Measurements from ENCODE around the gene INPP5J. TPM values are rescaled to one million over a fixed set of nuclear protein-coding genes. Genes with fewer than 3 reads are reported as not detected.
"Not testable (repeated sequence)": the region's sequence is repeated elsewhere in the genome, so short reads cannot be mapped to it uniquely, and the experiment has no call there.

Gene INPP5J, protein sequence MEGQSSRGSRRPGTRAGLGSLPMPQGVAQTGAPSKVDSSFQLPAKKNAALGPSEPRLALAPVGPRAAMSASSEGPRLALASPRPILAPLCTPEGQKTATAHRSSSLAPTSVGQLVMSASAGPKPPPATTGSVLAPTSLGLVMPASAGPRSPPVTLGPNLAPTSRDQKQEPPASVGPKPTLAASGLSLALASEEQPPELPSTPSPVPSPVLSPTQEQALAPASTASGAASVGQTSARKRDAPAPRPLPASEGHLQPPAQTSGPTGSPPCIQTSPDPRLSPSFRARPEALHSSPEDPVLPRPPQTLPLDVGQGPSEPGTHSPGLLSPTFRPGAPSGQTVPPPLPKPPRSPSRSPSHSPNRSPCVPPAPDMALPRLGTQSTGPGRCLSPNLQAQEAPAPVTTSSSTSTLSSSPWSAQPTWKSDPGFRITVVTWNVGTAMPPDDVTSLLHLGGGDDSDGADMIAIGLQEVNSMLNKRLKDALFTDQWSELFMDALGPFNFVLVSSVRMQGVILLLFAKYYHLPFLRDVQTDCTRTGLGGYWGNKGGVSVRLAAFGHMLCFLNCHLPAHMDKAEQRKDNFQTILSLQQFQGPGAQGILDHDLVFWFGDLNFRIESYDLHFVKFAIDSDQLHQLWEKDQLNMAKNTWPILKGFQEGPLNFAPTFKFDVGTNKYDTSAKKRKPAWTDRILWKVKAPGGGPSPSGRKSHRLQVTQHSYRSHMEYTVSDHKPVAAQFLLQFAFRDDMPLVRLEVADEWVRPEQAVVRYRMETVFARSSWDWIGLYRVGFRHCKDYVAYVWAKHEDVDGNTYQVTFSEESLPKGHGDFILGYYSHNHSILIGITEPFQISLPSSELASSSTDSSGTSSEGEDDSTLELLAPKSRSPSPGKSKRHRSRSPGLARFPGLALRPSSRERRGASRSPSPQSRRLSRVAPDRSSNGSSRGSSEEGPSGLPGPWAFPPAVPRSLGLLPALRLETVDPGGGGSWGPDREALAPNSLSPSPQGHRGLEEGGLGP
- total RNA-seq = 0.18 and 0.30 TPM in 2 replicates

DNA sequence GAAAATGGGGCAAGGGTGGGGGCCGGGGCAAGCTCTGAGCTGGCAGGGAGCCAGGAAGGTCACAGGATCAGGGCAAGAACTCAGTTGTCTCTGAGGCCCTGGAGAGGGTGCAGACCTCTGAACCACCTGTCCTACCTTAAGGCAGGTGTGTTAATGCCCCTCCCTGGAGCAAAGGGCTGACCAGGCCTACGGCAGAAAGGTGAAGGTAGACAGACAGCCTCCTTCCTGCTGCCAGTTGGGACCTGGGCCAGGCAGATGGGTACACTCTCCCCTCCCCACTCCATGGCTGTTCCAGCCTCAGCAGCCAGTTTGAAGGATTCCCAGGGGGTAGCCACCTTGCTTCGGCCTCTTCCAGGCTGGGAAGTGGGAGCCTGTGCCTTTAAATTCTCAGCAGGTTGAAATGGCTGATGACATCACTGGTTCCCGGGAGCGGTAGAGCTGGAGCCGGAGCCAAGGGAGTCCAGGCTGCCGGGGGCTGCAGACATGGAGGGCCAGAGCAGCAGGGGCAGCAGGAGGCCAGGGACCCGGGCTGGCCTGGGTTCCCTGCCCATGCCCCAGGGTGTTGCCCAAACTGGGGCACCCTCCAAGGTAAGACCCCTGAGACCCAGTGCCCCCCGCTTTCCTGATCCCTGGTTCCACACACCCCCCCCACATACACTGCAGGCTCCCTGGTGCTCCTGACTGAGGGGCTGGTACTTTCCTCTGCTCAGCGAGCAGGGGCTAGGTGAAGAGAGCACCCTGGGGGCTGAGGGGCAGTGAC lies at the start of gene INPP5J:
Gene INPP5J (plus strand): TSS at position 435 of the 760 bp plus-strand sequence. CDS start 49 bp downstream, at position 484.
- H3K27ac Mint-ChIP-seq = no peak within 1 kb of the TSS
- H3K4me3 Mint-ChIP-seq (ENCODE audit: low read depth) = no peak within 1 kb of the TSS
- no peak for DNase-seq (ENCODE audit: low spot score)
- intact Hi-C loops (cut with micrococcal nuclease) = no loop called here
- no peaks in the 10 kb centered on the region for H3K9me3 Mint-ChIP-seq
- H3K4me1 Mint-ChIP-seq (ENCODE audit: low read depth) = no peaks in the 10 kb centered on the region
- no peaks in the 10 kb centered on the region for H3K36me3 Mint-ChIP-seq (ENCODE audit: low read depth)
- H3K27me3 Mint-ChIP-seq (ENCODE audit: low read depth) = no peaks in the 10 kb centered on the region

DNA sequence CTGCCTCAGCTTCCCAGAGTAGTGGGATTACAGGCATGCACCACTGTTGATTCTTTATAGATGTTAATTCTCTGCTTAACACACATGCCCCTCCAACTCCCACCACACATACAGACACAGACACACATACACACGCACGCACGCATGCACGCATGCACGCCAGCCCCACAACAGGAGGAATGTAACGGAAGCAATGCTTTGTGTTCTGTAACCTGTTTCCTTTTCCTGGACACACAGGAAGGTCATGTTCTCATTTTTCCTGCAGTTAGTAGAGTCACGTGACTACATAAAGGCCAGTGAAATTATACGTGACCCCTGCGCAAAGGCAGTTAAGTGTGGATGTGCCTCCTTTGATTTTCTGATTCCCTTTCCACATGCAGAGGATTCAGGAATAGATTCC lies 49.6 kb upstream of the INPP5J start:
- not testable (repeated sequence) for H3K9me3 Mint-ChIP-seq; H3K36me3 Mint-ChIP-seq (ENCODE audit: low read depth)

DNA sequence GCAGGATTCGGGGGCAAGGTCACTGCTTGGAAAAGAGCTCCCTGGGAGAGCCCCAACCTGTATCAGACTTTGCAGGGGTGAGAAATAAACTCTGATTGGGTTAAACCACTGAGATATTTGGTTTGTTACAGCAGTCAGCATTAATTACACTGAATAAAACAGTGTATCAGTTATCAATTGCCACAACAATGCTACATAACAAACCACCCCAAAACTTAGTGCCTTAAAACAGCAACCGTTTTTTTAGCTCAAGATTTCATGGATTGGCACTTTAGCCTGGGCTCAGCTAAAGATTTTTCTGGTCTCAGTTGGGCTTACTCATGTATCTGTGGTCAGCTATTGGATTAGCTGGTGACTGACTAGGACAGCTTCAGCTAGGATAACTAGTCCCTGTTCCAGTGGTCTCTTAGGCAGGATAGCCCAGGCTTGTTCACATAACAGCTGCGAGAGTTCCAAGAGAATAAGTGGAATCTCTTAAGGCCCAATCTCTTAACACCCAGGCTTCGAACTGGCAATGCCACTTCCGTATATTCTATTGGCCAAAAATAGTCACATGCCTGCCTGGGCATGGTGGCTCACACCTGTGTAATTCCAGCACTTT lies 49.1 kb upstream of the INPP5J start:
- H3K4me1 Mint-ChIP-seq (ENCODE audit: low read depth); H3K36me3 Mint-ChIP-seq (ENCODE audit: low read depth); intact Hi-C loops (cut with micrococcal nuclease); H3K27ac Mint-ChIP-seq; H3K27me3 Mint-ChIP-seq (ENCODE audit: low read depth); DNase-seq (ENCODE audit: low spot score); H3K4me3 Mint-ChIP-seq (ENCODE audit: low read depth); H3K9me3 Mint-ChIP-seq: not testable (repeated sequence)

More for the DNA sequence above, 49.6 kb upstream of the INPP5J start:
- intact Hi-C loops (cut with micrococcal nuclease); H3K27me3 Mint-ChIP-seq (ENCODE audit: low read depth); H3K4me3 Mint-ChIP-seq (ENCODE audit: low read depth); DNase-seq (ENCODE audit: low spot score); H3K27ac Mint-ChIP-seq; H3K4me1 Mint-ChIP-seq (ENCODE audit: low read depth): not testable (repeated sequence)

DNA sequence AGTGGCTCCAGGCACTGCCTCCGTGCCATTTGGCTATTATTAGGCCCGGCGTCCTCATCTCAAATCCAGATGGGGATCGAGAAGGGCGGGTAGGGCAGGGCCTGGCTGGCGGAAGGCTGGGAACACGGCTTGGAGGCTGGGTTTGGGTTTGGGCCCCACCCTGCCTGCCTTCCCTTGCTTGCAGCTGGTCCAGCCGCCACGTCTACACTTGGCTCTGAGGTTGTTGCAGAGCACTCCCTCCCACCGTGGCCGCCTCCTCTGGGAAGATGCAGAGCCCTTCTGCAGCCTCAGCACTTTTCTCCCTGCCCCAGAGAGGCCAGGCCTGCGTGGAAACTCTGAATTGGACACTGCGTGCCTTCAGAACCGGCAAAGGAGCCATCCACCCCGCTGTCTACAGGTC lies 46.8 kb upstream of the INPP5J start:
- no peak for DNase-seq (ENCODE audit: low spot score)
- Mint-ChIP-seq H3K4me1 (ENCODE audit: low read depth) (peaks cover 4% of the 10 kb centered on the region), H3K27ac (no peak overlapping the region), H3K27me3 (ENCODE audit: low read depth) (no peaks in the 10 kb centered on the region), H3K9me3 (no peaks in the 10 kb centered on the region), H3K36me3 (ENCODE audit: low read depth) (no peaks in the 10 kb centered on the region), H3K4me3 (ENCODE audit: low read depth) (no peak overlapping the region)
- intact Hi-C loops (cut with micrococcal nuclease) = no loop called here

DNA sequence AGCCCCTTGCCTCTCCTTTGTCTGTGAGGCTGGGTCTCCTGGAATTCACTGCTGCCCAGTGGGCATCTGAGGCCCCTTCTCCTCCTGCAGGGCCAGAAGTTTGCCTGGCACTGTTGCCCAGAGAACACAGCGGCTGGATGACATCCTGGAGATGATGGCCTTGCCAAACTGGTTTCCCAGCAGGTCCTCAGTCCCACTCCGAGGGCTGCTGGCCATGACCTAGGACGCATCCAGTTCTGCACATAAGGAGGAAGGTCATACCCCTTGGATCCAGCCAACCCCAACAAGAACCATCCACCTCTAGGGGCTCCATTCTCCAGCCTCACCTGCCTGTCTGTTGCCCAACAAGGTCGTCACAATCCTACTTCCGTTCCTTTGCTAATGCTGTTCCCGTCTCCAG lies 45.1 kb upstream of the INPP5J start:
- Mint-ChIP-seq H3K4me3 (ENCODE audit: low read depth) (no peak overlapping the region), H3K4me1 (ENCODE audit: low read depth) (peaks cover 17% of the 10 kb centered on the region), H3K27ac (no peak overlapping the region), H3K27me3 (ENCODE audit: low read depth) (no peaks in the 10 kb centered on the region), H3K9me3 (no peaks in the 10 kb centered on the region), H3K36me3 (ENCODE audit: low read depth) (no peaks in the 10 kb centered on the region)
- intact Hi-C loops (cut with micrococcal nuclease) = no loop called here
- no peak for DNase-seq (ENCODE audit: low spot score)

DNA sequence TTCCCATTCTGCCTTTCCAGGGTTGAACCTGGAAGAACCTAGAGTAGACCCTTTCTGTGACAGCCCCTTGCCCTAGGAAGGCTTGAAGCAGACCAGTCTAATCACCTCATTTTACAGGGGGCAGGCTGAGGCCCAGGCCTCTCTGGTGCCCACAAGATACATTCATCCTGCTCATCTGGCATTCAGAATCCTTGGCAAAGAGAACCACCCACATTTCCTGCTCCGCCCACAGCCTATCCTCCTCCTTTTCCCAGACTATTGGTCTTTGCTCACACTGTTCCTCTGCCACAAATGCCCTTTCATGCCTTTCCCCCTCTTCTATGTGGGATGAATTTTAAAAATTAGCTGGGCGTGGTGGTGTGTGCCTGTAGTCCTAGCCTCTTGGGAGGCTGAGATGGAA lies 44.4 kb upstream of the INPP5J start:
- intact Hi-C loops (cut with micrococcal nuclease); H3K9me3 Mint-ChIP-seq; H3K27ac Mint-ChIP-seq; H3K27me3 Mint-ChIP-seq (ENCODE audit: low read depth); H3K4me3 Mint-ChIP-seq (ENCODE audit: low read depth); DNase-seq (ENCODE audit: low spot score); H3K36me3 Mint-ChIP-seq (ENCODE audit: low read depth): not testable (repeated sequence)
- H3K4me1 Mint-ChIP-seq (ENCODE audit: low read depth) = peaks cover 22% of the 10 kb centered on the region

DNA sequence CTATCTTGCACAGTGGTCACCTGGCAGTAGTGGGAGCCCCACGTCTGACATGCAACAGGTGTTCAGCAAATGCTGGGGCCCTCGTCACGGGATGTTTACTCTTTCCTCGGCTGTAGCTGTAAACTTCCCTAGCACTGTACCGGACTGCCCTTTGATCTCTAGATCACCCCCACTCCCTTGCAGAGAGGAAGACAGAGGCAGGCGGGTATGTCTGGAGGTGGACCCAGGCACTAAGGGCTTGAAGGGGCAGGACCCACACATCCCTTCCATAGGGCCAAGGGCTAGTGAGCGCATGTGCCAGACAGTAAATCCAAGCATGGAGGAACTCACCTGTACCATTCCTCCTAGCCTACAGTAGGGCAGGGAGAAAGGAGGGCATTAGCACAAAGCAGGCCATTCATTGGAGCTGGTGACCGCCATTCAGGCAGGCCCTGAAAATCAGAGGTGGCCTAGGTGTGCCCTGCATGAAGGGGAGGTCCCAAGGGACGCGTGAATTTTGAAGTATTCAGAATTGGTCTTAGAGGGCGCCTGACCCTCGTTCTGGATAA lies 43.6 kb upstream of the INPP5J start:
- H3K4me1 Mint-ChIP-seq (ENCODE audit: low read depth) = peaks cover 28% of the 10 kb centered on the region
- H3K27ac Mint-ChIP-seq = no peak overlapping the region
- H3K36me3 Mint-ChIP-seq (ENCODE audit: low read depth) = no peaks in the 10 kb centered on the region
- no peaks in the 10 kb centered on the region for H3K27me3 Mint-ChIP-seq (ENCODE audit: low read depth)
- no peak overlapping the region for H3K4me3 Mint-ChIP-seq (ENCODE audit: low read depth)
- intact Hi-C loops (cut with micrococcal nuclease) = no loop called here
- no peak for DNase-seq (ENCODE audit: low spot score)
- H3K9me3 Mint-ChIP-seq = no peaks in the 10 kb centered on the region

DNA sequence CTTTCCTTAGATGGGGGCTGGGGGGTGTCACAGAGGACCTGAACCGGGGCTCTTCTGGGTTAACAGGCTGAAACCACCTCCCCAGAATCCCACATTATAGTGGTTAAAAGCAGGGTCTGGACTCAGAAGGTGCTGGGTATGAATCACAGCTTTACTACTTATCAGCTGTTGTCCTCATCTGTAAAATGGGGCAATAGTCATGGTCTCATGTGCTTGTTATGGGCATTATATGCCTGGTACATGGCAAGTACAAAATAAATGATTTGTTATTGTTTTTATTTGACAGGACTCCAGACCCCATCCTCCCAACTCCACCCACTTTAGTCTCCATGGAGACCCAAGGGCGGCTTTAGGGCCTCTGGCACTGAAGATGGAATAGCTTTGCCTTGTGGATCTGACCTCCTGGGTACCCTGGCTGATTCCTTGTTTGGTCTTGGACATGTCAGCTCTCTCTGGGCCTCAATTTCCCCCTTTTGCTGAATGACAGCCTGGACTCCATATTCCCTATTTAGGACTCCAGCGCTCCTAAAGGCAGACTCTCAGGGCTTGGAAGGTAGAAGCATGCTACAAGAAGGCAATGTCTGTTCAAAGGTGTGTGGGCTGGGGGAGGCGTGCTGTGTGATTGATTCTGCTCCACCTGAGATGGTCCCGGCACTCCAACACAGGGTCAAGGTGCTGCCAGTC lies 42.5 kb upstream of the INPP5J start:
- peaks cover 29% of the 10 kb centered on the region for H3K4me1 Mint-ChIP-seq (ENCODE audit: low read depth)
- no peak for DNase-seq (ENCODE audit: low spot score)
- peak overlapping the region; percentile 84 for H3K4me3 Mint-ChIP-seq (ENCODE audit: low read depth)
- peak overlapping the region; percentile 70 for H3K27ac Mint-ChIP-seq
- intact Hi-C loops (cut with micrococcal nuclease) = loop anchor here (5.0 to 10.0 kb wide), 3 partner anchors 133 to 338 kb away; partner anchors contain the start of gene LIMK2
- H3K9me3 Mint-ChIP-seq = no peaks in the 10 kb centered on the region
- no peaks in the 10 kb centered on the region for H3K27me3 Mint-ChIP-seq (ENCODE audit: low read depth)
- H3K36me3 Mint-ChIP-seq (ENCODE audit: low read depth) = no peaks in the 10 kb centered on the region

DNA sequence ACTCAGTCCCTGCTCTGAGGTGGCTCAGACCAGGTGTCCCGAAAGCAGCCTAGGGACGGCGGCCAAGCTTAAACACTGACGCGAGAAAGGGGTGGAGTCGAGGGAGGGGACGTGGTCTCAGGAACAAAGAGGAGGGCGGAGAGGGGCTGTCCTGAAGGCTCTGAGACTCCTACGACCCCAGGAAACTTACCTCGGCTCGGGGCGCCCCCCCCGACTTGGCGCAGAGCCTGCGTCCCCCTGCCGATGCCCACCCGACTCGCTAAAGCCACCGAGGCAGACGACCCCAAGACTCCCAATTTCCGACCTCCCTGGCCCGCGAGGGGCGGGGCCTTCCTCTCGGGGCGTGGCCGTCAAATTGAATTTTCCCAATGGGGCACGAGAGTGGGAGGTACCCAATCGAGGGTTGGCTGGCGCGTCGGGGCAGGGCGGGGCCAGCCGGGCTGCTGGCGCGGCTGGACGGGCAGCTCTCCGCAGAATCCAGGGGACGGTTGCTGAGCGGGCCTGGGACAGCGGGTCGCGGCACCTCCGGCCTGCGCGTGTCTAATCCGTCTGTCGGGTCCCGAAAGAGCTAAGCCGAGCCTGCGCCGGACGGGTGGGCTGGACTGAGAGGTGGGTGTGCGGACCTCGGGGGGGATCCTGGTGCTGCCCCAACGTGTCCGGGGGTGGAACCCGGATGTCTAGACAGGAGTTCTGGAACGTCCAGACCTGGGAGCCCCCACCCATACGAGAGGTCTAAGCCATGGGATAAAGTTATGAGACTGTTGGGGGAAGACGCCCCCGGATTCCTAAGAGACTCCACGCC lies 41.7 kb upstream of the INPP5J start, which contains the start of gene SMTN:
Gene SMTN (plus strand): TSS at position 471 of the 802 bp plus-strand sequence. CDS start 1,941 bp downstream, outside the sequence.
- Mint-ChIP-seq H3K36me3 (ENCODE audit: low read depth) (no peaks in the 10 kb centered on the region), H3K9me3 (no peaks in the 10 kb centered on the region), H3K4me3 (ENCODE audit: low read depth) (peak within 1 kb of the TSS; percentile 84), H3K4me1 (ENCODE audit: low read depth) (peaks cover 31% of the 10 kb centered on the region), H3K27me3 (ENCODE audit: low read depth) (no peaks in the 10 kb centered on the region), H3K27ac (peak within 1 kb of the TSS; percentile 70)
- intact Hi-C loops (cut with micrococcal nuclease) = loop anchor here (5.0 to 10.0 kb wide), 3 partner anchors 134 to 339 kb away; partner anchors contain the start of gene LIMK2
- DNase-seq (ENCODE audit: low spot score) = peak; percentile 87

DNA sequence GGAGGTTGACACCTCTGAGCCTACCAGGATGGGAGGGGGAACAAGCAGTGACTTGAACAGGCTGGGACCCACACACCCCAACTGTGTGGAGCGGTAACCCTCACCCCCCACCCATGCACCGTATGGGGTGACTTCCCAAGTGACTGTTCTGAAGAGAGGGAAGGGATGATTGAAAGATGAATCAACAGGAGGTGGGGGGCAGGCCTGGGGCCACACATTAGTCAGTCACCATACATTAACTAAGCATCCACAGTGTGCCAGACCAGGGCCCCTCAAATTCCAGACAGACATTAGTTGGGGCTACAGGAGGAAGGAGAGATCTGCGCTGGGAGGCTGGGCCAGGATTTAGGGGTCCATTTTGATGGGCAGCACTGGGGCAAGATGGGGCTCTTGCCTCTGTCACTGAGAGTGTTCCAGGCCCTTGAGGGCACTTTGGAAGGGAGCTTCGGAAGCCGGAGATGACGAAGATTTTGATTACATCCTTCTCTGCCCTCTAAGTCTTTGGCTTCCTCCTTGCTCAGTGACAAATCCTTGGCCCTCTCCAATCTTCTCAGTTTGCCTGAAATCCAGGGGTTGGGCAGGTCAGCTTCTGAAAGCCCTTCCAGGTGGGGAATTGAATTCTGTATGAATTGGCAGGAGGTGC lies 40.7 kb upstream of the INPP5J start:
- Mint-ChIP-seq H3K9me3 (no peaks in the 10 kb centered on the region), H3K4me1 (ENCODE audit: low read depth) (peaks cover 31% of the 10 kb centered on the region), H3K36me3 (ENCODE audit: low read depth) (no peaks in the 10 kb centered on the region), H3K27me3 (ENCODE audit: low read depth) (no peaks in the 10 kb centered on the region), H3K27ac (peak overlapping the region; percentile 67), H3K4me3 (ENCODE audit: low read depth) (peak overlapping the region; percentile 84)
- no peak for DNase-seq (ENCODE audit: low spot score)
- intact Hi-C loops (cut with micrococcal nuclease) = loop anchor here (5.0 to 10.0 kb wide), 3 partner anchors 133 to 340 kb away; partner anchors contain the start of gene LIMK2
